Measurements from ENCODE around the gene BRD2.
"Not testable (repeated sequence)": the region's sequence is repeated elsewhere in the genome, so short reads cannot be mapped to it uniquely, and the experiment has no call there.

BRD2 gene

DNA sequence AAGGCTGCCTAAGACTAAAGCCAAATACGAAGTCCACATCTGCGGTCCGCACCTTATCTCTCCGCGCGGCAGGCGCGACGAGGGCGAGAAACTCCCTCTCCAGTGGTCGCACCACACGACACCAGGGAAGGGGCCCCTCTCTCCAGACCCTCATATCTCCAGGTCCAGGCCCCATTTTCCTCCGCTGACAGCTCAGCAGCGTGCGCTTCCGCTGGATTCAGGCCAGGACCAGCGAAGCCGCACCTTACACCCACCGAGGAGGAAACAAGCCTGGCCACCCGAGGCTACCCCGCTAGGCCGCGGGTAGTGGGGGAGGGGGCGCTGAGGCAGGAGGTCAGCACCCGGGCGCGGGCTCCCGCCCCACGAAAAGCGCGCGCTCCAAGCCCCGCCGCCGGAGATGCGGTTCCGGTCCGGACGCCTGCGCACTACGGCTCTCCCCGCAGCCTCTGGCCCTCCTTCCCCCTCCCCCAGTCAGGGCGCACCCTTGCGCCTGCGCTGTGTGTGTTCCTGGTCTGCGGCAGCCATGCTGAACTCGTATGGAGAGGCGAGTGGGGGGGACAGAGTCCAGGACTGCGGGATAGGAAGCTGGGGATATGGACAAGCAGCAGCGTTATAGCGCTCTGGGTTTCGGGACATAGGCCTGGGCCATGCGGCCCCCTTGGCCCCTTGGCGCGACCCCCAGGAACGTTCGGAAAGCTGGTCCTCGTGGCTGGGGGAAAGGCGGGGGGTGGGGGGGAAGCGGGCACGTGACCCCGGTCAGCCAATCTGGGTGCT lies at the start of gene BRD2:
Gene BRD2, plus strand, starts transcription at position 502 of the 774 bp plus-strand sequence. CDS start 4,305 bp downstream, outside the sequence.
- DNase-seq (ENCODE audit: extremely low read depth in 1 of 2, low read depth in 1 of 2): peak; percentile 90 to 92

DNA sequence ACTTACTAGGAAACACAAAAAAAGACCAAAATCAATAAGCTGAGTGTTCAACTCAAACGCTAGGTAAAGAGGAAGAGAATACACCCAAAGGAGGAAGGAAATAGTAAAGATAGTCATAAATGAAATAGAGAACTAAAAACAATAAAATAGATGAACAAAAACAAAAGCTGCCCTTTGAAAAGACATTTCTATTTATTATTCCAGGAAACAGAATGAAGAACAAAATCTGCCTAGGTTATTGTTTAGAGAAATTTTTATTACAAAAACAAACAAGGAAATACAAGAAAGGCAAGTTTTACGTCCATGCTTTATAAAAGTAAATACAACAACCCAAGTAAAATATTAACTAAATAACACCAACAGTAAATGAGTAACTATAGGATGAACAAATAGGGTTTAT lies 47.7 kb upstream of the BRD2 start:
- DNase-seq (ENCODE audit: extremely low read depth in 1 of 2, low read depth in 1 of 2): no peak

DNA sequence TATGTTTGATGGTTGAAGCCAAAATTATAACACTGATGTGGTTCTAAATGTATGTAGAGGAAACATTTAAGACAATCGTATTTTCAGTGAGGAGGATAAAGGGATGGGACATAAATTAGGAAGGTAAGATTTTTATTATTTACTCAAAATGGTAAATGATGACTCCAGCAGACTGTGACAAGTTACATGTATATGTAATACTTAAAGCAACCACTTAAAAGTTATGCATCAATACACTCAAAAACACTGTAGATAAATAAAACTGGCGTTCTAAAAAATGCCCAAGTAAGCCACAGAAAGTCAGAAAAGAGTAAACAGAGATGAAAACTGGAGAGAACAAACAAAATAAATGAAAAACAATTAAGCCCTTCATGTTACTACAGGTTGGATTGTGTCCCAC lies 46.3 kb upstream of the BRD2 start:
- no peak for DNase-seq (ENCODE audit: extremely low read depth in 1 of 2, low read depth in 1 of 2)

DNA sequence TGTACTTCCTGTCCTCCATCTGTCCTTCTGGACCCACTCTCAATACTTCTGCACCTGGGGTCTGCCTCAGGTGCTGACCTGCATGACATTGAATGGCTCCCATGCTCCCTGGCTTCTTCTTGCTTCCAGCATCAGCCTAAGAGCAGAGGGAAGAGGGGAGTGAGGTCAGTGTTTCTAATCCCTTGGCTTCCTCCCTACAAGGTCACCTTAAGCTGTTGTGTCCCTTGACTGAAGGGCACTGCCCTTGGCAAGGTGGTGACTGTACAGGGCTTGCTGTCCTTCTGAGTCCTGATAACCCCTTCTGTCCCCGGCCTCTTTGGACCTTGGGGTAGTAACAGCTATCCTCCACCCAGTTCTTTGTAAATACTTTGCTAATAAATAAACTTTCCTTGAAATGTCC lies 37.2 kb upstream of the BRD2 start:
- DNase-seq (ENCODE audit: extremely low read depth in 1 of 2, low read depth in 1 of 2): no peak

DNA sequence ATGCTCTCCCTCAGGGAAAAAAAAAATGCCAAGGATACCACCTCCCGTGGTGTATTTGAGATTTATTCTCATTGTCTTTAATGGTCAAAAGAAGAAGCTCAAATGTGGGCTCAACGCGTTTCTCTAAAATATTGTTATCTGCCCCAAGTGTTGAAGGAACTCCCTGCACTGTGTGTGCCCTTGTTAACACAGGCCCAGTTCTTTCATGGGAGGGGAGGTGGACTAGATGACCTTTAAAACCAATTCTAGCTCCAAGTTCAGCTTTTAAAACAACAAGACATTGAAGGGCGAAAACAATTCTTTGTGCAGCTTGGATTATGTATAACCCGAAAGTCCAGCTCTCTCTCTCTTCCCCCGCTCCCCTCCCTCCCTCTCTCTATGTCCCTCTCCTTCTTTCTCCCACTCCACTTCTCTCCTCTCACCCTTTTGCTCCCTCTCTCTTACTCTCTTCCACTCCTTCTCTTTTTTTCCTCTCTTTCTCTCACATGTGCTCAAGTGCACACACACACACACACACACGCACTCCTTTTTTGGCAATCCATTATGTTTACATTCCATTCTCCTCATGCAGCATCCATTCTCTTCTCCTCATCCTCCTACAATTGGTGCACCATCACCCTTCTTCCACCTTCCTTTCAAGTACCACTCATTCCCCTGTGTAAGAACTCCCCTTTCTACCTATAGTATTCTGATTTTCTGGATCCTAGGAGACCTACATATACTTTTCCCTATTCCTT lies 36.1 kb upstream of the BRD2 start:
- DNase-seq (ENCODE audit: extremely low read depth in 1 of 2, low read depth in 1 of 2): no peak

DNA sequence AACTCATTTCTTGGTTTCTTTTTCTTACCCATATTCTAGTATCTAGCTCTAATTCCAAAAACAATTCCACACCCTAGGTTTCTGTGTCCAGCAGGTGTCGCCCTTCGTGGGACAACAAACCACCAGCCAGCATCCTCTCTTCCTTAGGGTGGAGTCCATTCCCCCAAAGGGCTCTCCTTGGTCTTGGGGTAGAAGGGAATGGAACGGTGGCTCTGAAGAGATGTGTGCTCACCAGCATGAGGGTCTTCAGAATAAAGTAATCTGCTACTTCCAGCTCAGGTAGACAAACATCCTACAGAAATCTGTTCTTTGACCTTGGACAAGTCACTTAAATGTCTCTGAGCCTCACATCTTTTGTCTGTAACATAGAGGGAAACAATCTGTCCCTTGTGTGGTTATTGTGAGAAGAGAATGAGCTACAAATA lies 34.7 kb upstream of the BRD2 start:
- DNase-seq (ENCODE audit: extremely low read depth in 1 of 2, low read depth in 1 of 2): peak; percentile 43 to 69

DNA sequence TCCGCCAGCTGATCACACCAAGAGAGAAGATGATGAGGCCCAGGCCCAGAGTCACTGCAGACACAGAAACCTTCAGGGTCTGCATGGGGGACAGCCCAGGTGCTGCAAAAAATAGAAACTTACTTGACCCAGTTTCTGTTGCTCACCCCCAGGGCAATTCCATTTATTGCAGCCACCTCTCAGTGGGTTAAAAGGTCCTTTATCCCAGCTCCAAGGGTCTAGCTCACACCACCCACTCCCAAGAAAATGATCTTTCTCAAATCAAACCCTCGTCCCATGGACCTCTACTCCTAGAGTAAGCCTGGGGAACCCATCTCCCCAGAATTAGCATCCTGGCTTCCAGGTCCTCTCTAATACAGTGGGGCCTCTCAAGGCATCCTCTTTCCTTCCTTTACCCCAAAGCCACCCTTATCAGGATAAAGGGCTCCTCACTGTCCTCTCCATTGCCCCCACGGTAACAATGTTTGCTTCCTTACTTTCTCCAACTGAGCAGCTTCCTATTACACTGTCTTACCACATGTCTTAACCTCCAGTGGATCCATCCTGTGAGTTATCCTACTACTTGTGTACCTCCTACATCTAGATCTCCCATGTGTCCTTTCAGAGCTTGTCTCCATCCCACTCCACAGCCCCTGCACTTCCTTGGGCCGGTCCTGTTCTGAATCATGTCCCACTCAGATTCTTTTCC lies 32.7 kb upstream of the BRD2 start:
- no peak for DNase-seq (ENCODE audit: extremely low read depth in 1 of 2, low read depth in 1 of 2)

DNA sequence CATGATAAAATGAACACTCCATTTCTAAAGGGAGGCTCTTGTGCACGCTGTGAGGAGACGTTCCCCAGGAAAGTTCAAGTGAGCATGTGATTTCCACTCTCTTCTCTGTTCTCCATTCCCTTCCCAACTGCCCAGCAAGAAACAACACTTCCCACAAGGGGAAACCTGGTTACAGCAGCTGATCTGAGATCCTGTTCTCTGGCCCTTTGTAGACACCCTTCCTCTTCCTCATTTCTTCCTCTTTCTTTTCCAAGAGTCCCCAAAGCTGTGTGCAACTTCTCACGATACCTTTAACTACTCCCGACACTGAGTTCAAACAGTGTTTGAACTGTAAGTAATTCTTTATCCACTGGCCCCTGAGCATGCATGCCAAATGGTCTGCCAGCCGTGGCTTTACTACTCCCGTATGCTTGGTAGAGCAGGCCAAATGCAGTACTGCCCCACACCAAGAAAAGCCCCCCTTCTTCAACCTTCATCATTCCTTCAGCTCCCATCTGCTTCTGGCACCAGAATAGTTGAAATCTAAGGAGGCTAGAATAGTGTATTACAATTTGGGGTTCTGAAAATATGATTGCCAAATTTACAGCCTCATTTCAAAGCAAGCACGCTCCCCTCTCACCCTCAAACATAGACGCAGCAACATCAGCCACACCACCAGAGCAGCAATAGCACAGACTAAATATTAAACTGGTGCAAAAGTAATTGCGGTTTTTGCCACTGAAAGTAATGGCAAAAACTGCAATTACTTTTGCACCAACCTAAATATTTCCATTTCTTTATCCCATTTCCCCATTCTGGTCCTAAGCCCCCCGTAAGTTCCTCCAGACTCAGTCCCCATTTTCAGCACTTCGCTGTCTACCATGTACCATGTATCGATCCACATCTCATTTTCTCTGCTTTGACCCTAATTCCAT lies 31.9 kb upstream of the BRD2 start:
- DNase-seq (ENCODE audit: extremely low read depth in 1 of 2, low read depth in 1 of 2): no peak

DNA sequence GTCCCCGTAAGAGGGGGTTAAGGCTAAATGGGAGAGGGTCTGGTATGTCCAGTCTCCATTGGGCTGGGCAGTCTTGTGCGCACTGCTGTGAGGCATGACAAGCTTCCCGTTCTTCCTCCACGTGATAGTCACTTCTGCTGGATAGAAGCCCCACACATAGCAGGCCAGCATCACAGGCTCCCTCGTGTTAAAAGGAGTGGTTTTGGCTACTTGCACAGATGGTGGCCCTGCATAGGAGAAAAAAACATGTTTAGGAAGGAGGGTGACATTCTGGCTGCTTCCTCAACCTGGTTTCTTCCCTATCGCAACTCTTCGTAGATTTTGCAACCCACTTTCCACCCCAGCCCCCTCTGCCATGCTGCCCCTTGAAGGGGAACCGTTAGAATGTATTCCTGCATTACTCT lies 31.2 kb upstream of the BRD2 start:
- DNase-seq (ENCODE audit: extremely low read depth in 1 of 2, low read depth in 1 of 2): no peak

DNA sequence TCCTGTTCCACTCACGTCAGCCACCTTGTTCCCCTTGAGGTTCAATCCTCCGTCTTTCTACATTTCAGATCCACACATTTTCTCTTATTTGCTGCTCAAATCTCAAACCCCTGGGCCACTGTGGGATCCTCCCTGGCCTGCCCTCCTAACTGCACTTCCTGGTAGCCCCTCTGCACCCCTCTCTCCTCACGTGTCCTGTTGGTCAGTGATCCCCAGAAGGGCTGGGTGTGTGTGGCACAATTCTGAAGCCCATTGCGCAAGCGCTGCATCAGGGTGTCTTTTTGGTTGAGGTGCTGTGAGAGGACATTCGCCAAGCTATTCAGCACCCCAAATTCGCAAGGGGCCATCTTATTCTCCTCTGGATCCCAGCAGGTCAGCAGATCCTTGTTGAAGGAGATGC lies 29.9 kb upstream of the BRD2 start:
- no peak for DNase-seq (ENCODE audit: extremely low read depth in 1 of 2, low read depth in 1 of 2)

DNA sequence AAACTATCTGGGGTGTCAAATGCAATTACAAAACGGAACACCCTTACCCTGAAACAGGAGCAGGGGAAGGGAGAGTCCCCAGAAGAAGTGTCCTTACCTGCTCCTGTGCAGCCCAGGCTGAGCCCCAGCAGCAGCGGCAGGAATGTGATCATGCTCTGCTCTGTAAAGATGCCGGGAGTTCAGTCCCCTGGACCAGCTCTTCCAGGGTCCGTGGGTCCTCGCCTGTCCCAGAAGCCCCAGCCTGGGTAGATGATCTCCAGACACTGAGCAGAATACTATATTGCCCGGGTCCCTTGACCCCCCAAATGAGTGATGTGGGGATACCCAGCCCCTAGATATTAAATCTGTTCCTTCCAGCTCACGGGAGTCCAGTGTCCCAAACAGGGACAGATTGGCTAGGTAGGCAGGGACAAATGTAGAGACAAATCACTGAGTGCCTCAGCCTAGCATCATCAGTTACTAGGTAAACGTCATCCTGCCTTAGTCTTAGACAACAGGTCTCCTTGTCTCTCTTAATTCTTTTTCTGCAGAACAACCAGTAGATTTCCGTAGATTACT lies 27.7 kb upstream of the BRD2 start, which contains the start of gene HLA-DMB:
Gene HLA-DMB, minus strand, starts transcription at position 373 of the 558 bp plus-strand sequence. Its CDS starts 221 bp downstream, at position 152.
- no peak for DNase-seq (ENCODE audit: extremely low read depth in 1 of 2, low read depth in 1 of 2)

DNA sequence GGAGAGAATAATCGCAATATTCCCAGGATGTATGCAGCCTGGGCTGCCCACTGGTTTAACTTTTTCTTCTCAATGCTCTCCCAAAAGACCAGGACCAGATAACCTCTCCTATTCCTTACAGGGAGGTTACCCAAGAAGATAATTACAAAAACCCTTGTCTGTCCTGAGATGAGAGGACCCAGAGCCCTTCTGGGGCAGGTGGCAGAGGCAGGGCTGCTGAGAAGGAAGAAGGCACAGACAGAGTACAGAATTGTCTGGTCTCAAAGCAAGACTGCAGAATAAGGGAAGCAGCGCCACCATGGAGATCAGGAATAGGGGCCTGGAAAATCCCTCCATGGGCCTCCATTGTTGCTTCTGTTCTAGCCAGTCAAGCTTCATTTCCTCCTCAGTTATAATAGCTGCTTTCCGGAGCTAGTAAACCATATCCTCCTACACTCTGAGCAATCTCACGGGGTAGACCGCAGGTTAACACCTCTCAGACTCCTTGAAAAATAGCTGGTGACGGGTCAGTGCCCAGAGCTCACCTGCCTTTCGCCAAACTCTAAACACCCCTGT lies 27.1 kb upstream of the BRD2 start:
- peak in 1 of 2 donors; percentile 20 for DNase-seq (ENCODE audit: extremely low read depth in 1 of 2, low read depth in 1 of 2)

DNA sequence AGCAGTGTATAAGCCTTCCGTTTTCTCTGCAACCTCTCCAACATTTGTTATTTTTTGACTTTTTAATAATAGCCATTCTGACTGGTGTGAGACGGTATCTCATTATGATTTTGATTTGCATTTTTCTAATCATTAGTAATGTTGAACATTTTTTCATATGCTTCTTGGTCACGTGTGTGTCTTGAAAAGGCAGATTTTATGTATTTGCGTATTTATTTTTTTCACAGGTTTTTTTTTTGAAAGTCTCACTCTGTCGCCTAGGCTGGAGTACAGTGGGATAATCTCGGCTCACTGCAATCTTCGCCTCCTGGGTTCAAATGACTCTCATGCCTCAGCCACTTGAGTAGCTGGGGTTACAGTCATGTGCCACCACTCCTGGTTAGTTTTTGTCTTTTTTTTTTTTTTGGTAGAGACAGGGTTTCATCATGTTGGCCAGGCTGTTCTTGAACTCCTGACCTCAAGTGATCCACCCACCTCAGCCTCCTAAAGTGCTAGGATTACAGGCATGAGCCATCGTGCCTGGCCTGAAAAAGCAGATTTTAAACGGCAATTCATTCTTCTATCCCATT lies 25.8 kb upstream of the BRD2 start:
- DNase-seq (ENCODE audit: extremely low read depth in 1 of 2, low read depth in 1 of 2): not testable (repeated sequence)

DNA sequence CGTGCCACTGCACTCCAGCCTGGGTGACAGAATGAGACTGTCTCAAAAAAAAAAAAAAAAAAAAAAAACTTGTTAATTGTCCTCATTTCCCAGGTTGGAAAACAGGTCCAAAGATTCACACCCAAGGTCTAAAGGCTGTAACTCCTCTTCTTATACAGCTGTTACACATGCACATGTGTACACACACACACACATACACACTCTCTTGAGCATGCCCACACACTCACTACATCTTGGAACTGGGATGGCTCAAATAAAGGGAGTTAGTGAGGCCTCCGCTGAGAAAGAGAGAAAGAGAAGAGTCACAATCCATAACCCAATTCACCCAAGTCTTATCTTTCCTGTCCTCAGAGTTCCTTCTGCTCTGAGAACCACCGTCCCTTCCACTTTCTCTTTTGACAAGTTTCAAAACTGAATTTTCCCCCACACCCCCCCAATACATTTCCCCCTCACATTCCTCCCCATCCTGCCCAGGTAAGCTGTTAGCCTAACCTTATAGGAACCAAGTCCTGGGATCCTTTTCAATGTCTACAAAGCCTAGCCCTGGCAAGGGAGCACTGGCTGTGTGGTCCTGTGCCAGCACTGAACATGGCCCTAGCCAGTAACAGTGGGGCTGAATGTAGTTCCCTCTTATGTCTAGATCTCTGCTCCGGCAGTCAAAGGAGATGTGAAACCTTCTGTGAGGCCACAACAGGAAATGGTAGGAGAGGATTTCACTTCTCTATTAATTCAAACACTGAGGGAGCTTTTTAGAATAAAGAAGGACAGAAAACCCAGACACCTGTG lies 24.3 kb upstream of the BRD2 start:
- no peak for DNase-seq (ENCODE audit: extremely low read depth in 1 of 2, low read depth in 1 of 2)

DNA sequence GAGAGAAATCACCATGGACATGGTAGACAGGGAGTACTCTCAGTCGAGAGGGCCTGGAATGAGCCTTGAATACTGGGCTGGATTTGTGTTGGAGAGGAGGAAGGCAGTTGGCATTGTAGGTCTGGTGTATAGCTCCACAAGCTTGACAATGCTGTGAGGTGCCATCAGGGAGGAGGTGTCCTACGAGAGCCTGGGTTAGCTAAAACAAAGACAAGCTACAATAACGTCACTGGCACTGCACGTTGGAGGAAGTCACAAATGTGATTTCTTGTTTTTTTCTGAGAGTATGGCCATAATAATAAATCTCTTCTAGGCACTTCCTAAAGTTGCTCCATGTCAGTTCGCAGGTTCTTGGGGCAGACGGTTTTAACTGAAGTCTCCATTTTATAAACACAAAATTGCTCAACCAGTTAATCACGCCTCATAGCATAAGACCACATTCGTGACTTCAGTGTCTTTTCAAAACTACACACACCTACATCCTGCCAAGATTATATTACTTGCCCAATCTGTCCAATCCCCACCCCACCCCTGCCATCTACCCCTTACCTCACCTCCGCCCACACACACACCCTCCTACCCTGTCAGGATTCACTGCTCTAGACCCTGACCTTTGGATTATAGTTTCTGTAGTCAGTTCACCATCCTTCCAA lies 23.2 kb upstream of the BRD2 start:
- no peak for DNase-seq (ENCODE audit: extremely low read depth in 1 of 2, low read depth in 1 of 2)

DNA sequence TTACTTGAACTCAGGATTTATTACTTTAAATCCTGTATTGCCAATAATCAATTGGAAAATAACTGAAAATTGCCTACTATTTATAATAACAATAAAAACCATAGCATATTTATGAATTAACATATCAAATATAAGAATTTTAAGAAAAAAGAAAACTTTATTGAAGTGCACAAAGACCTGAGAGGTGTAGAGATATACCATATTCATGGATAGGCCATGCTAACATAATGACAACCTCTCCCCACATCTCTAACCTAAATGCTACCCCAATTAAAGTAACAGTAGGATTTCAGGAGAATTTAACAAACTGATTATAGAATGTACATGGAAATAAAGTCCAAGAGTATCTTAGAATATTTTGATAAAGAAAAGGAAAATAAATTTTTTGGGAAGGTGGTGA lies 22.4 kb upstream of the BRD2 start:
- DNase-seq (ENCODE audit: extremely low read depth in 1 of 2, low read depth in 1 of 2): no peak

DNA sequence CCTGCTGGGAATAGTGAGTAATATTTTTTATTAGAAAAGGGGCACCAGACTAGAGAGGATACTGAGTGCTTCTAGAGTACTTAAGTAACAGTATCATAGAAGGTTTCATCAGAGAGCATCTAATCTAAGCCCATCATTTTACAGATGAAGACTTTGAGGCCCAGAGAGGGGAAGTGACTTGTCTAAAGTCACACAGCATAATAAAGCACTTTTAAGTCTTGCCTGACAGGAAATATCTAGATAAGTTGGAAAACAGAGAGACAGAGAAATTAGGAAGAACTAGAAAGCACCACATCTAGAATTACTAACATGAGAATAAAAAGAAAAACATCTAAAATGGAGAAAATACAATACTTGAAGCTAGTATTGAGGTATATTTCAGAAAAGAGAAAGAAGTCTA lies 21.5 kb upstream of the BRD2 start:
- no peak for DNase-seq (ENCODE audit: extremely low read depth in 1 of 2, low read depth in 1 of 2)

All from activated CD8-positive, alpha-beta memory T cell treated with anti-CD3 and anti-CD28 coated beads for 1 hour (primary cell).